NOMO-1 (cell line): ENCODE measurements around the gene ZNF57.
"Not testable (repeated sequence)": the region's sequence is repeated elsewhere in the genome, so short reads cannot be mapped to it uniquely, and the experiment has no call there.

Source experiments
- DNase-seq, 2 experiments: peaks; one replicate each; lab custom pipeline; 2025; ENCODE audit not compliant: unreplicated experiment in 2 of 2; lab: John Stamatoyannopoulos, UW

Gene ZNF57

GRCh38 chr19:2950286-2951124, 49.8 kb downstream of the ZNF57 start:
- DNase-seq, result peak; percentile 97 to 99

- DNase-seq, result no peak
Measured at GRCh38 chr19:2952953-2953481, 52.3 kb downstream of the ZNF57 start.

GRCh38 chr19:2957160-2957559, 56.4 kb downstream of the ZNF57 start:
- no peak for DNase-seq

DNA sequence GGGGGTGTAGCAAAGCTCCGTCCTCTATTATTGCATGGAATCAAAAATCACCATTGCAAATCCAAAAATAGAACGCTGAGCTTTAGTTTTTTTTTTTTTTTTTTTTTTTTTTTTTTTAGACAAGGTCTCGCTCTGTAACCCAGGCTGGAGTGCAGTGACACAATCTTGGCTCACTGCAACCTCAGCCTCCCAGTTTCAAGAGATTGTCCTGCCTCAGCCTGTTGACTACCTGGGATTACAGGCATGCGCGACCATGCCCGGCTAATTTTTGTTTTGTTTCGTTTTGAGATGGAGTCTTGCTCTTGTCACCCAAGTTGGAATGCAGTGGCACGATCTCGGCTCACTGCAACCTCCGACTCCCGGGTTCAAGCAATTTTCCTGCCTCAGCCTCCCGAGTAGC, 59.4 kb downstream of the ZNF57 start:
- no peak for DNase-seq

DNA sequence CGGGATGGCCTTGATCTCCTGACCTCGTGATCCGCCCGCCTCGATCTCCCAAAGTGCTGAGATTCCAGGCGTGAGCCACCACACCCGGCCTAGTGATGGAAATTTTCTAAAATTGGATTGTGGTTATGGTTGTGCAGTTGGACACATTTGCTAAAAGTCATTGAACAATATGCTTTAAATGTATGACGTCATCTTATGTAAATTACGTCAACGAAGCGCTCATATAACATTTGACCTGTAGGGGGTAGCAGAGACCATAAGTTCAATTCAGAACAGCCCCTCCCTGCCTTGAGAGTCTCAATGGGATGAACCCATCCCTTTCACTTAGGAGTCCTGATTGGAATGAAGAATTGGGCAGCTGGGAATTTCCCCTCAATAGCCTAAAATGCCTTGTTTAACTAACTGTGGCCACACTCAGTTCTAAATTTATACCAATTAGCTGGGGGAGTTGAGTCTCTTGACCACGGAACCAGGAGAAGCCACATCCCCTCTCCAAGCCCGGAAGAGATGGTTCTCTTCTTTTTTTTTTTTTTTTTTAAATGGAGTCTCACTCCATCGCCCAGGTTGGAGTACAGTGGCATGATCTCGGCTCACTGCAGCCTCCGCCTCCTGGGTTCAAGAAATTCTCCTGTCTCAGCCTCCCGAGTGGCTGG, 61.4 kb downstream of the ZNF57 start:
- peak in 1 of 2 experiments; percentile 61 for DNase-seq

DNA sequence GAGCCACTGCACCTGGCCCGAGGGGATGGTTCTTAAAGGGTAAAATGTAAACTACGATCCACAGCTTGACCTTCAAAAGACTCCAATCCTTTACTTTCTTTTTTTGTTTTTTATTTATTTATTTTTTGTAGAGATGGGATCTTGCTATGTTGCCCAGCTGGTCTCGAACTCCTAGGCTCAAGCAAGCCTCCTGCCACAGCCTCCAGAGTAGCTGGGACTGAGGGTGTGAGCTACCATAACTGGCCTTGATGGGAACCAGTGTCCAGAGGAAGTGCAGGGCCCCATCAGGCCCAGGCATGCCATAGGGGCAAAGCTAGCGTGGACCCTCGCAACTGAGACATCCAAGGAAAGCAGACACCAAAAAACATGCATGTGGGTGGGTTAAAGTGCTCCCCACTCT, 62.4 kb downstream of the ZNF57 start:
- DNase-seq, result no peak

DNA sequence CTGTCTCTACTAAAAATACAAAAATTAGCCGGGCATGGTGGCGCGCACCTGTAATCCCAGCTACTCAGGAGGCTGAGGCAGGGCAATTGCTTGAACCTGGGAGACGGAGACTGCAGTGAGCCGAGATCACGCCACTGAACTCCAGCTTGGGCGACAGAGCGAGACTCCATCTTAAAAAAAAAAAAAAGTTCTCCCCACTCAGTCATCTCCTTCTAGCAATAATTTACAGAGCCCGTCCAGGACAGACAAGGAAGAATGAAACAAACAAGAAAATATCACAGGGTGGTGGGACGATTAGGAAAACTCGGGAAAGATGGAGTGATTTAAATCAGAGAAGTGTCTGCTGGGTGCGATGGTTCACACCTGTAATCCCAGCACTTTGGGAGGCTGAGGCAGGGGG, 62.9 kb downstream of the ZNF57 start:
- not testable (repeated sequence) for DNase-seq

DNA sequence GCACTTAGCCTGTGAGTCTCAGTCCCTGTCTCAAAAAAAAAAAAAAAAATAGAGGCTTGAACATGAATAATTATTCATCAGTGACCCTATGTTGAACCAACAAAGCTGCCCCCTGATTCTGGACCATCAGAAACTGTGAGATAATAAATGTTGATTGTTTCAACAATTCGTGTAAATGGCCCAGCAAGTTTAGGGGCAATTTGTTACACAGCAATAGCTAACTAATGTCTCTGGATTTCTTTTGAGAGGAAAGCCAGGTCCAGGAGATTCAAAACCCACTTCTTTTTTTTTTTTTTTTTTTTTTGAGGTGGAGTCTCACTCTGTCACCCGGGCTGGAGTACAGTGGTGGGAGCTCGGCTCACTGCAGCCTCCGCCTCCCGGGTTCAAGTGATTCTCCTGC, 64.1 kb downstream of the ZNF57 start:
- no peak for DNase-seq

- no peak for DNase-seq
Measured at GRCh38 chr19:2967972-2968371, 67.2 kb downstream of the ZNF57 start.
